MM.1S (cell line): ENCODE data around the gene SESTD1.

Experiments
- DNase-seq: peaks from one replicate; pipeline ENCODE4 v3.0.0-alpha.2; 2015
- H2AFZ ChIP-seq: fragments of 300-600 bp; sonication (generic); 2 replicates; pipeline ENCODE4 v1.6.0; 2016; ENCODE audit warnings: antibody characterized with exemption, low read length
- H3F3A ChIP-seq: fragments of 300-600 bp; sonication (generic); 2 replicates; pipeline ENCODE4 v1.6.1; 2016; ENCODE audit warnings: mild to moderate bottlenecking, antibody characterized with exemption, low read length, moderate library complexity, mixed read lengths; ENCODE audit not compliant: insufficient read depth
- H3K27ac ChIP-seq: fragments of 300-600 bp; sonication (generic); 2 replicates; pipeline ENCODE4 v1.5.1; 2016; ENCODE audit warnings: mild to moderate bottlenecking, low read length
- H3K27me3 ChIP-seq: fragments of 300-600 bp; sonication (generic); replicated peaks from 2 replicates; pipeline ENCODE4 v1.6.0; 2016; ENCODE audit warnings: low read length; ENCODE audit not compliant: insufficient read depth
- H3K36me3 ChIP-seq: fragments of 300-600 bp; sonication (generic); replicated peaks from 2 replicates; pipeline ENCODE4 v1.6.1; 2016; ENCODE audit warnings: mild to moderate bottlenecking, low read length, mixed read lengths; ENCODE audit not compliant: insufficient read depth
- H3K4me1 ChIP-seq: fragments of 300-600 bp; sonication (generic); 2 replicates; pipeline ENCODE4 v1.6.1; 2016; ENCODE audit warnings: low read length, mixed read lengths
- H3K4me2 ChIP-seq: fragments of 300-600 bp; sonication (generic); 2 replicates; pipeline ENCODE4 v1.6.0; 2016; ENCODE audit warnings: low read depth, low read length
- H3K4me3 ChIP-seq: fragments of 300-600 bp; sonication (generic); 2 replicates; pipeline ENCODE4 v1.5.1; 2016; ENCODE audit warnings: low read length, mixed read lengths
- H3K79me2 ChIP-seq: fragments of 300-600 bp; sonication (generic); 2 replicates; pipeline ENCODE4 v1.6.1; 2016; ENCODE audit warnings: mixed run types, low read length, mixed read lengths
- H3K9ac ChIP-seq: fragments of 300-600 bp; sonication (generic); 2 replicates; pipeline ENCODE4 v1.6.1; 2016; ENCODE audit warnings: low read length, mixed read lengths
- H3K9me2 ChIP-seq: fragments of 300-600 bp; sonication (generic); replicated peaks from 2 replicates; pipeline ENCODE4 v1.6.1; 2016; ENCODE audit warnings: mild to moderate bottlenecking, low read length, mixed read lengths; ENCODE audit not compliant: insufficient read depth
- H3K9me3 ChIP-seq: fragments of 300-600 bp; sonication (generic); replicated peaks from 2 replicates; pipeline ENCODE4 v1.6.1; 2016; ENCODE audit warnings: mild to moderate bottlenecking, low read length, mixed read lengths; ENCODE audit not compliant: insufficient read depth
- H4K20me1 ChIP-seq: fragments of 300-600 bp; sonication (generic); 2 replicates; pipeline ENCODE4 v1.6.1; 2016; ENCODE audit warnings: mild to moderate bottlenecking, low read length, moderate library complexity, mixed read lengths; ENCODE audit not compliant: insufficient read depth
- EZH2 ChIP-seq: fragments of 300-600 bp; sonication (generic); optimal IDR thresholded peaks from 2 replicates; pipeline ENCODE3; 2017; ENCODE audit warnings: low read depth, mild to moderate bottlenecking, antibody characterized with exemption, low read length, mixed read lengths
- EZH2phosphoT487 ChIP-seq: fragments of 300-600 bp; sonication (generic); IDR thresholded peaks from 2 replicates; pipeline ENCODE4 v1.6.1; 2018; ENCODE audit warnings: antibody characterized with exemption, low read length
- TF ChIP-seq, protein P1 (sequence below): fragments of 300-600 bp; sonication (generic); IDR thresholded peaks from 2 replicates; pipeline ENCODE4 v1.5.1; 2016; ENCODE audit warnings: antibody characterized with exemption, low read length, mixed read lengths

Gene SESTD1

DNA sequence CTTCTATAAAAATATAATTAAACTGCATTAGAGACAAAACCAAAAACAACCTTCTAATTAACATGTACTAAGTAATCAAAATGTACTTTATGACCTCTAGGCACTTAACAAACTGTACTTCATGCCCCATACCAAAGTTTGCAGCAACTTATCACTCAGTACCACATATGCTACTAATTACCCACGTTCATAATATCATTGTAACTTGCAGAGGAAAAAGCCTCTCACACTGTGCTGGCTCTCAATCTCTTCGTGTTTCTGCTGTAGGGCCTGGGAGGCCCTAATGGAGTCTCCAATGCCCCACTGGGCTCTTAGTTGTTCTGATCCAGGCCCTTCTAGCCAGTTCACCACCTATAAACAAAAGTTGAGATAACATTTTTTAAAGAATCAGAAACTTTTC, 132.6 kb downstream of the SESTD1 start:
- Histone ChIP-seq H2AFZ (no peak overlapping the region), H3K4me2 (no peak overlapping the region), H3K9ac (no peak overlapping the region), H3K9me3 (no peaks in the 10 kb centered on the region), H3K36me3 (no peaks in the 10 kb centered on the region), H3K4me1 (no peaks in the 10 kb centered on the region), H3K9me2 (no peaks in the 10 kb centered on the region), H4K20me1 (no peaks in the 10 kb centered on the region), H3K27ac (no peak overlapping the region), H3K4me3 (no peak overlapping the region), H3F3A (no peaks in the 10 kb centered on the region), H3K79me2 (no peaks in the 10 kb centered on the region), H3K27me3 (no peaks in the 10 kb centered on the region)
- DNase-seq, result no peak
- TF ChIP-seq EZH2phosphoT487, result no peak
- TF ChIP-seq, protein P1, sequence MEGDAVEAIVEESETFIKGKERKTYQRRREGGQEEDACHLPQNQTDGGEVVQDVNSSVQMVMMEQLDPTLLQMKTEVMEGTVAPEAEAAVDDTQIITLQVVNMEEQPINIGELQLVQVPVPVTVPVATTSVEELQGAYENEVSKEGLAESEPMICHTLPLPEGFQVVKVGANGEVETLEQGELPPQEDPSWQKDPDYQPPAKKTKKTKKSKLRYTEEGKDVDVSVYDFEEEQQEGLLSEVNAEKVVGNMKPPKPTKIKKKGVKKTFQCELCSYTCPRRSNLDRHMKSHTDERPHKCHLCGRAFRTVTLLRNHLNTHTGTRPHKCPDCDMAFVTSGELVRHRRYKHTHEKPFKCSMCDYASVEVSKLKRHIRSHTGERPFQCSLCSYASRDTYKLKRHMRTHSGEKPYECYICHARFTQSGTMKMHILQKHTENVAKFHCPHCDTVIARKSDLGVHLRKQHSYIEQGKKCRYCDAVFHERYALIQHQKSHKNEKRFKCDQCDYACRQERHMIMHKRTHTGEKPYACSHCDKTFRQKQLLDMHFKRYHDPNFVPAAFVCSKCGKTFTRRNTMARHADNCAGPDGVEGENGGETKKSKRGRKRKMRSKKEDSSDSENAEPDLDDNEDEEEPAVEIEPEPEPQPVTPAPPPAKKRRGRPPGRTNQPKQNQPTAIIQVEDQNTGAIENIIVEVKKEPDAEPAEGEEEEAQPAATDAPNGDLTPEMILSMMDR, result no peak
- TF ChIP-seq EZH2, result no peak

DNA sequence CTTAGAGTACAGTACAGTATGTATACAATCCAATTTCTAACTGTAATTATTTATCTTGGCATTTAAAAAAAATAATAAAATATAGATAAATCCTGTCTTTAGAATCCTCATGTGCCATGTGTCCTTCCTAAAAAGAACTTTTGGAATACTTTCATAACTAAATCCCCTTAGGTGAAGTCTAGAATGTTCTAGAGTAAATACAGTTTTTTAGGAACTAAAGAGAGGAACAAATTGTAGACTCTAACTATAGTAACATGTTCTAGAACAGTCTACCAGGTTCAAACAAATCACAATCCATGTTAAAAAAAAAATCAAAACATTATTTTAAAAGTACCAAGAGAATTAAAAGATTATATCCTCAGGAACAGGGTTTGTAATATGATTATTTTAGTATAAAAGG, 134.1 kb downstream of the SESTD1 start:
- H3K79me2 ChIP-seq, result no peaks in the 10 kb centered on the region
- H4K20me1 ChIP-seq, result no peaks in the 10 kb centered on the region
- H2AFZ ChIP-seq, result no peak overlapping the region
- TF ChIP-seq EZH2 (no peak), EZH2phosphoT487 (no peak)
- TF ChIP-seq, protein P1, result no peak
- H3K4me2 ChIP-seq, result no peak overlapping the region
- H3K4me1 ChIP-seq, result no peaks in the 10 kb centered on the region
- H3K4me3 ChIP-seq, result no peak overlapping the region
- H3K9ac ChIP-seq, result no peak overlapping the region
- no peaks in the 10 kb centered on the region for H3K9me3 ChIP-seq
- no peaks in the 10 kb centered on the region for H3K9me2 ChIP-seq
- H3F3A ChIP-seq, result no peaks in the 10 kb centered on the region
- no peaks in the 10 kb centered on the region for H3K36me3 ChIP-seq
- no peak for DNase-seq
- H3K27me3 ChIP-seq, result no peaks in the 10 kb centered on the region
- H3K27ac ChIP-seq, result no peak overlapping the region

DNA sequence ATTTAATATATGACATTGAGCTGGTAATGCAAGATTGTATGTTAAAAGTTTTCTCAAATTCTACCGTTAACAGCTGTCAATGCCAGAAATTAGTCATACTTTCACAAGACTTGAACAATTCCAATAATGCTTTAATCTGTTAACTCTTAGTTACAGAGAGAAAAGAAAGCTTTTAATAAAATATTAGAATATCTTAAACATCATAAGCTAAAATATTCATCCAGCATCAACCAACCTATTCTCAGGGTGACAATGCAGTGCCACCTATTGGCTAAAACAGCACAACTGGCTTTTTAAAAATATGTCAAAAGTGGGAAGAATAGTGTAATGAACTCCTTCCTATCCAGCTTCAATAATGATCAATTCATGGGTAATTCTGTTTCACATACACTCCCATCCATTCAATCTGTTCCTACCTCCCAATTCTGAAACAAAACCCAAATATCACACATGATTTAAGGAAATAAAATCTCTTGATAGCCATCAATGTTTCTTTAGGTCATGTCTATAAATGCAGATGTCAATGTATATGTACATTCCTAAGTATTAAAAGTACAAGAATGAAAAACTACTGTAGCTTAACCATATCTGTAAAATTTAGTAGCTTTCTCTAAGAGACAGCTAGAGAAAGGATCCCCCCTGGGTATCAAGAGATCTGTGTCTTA, 134.9 kb downstream of the SESTD1 start:
- TF ChIP-seq EZH2phosphoT487, result no peak
- TF ChIP-seq, protein P1, result peak; percentile 70
- peak; percentile 50 for DNase-seq
- H3K27ac ChIP-seq, result no peak overlapping the region

More for the DNA sequence above, 134.9 kb downstream of the SESTD1 start:
- Histone ChIP-seq H3K4me2 (no peak overlapping the region), H3K36me3 (no peaks in the 10 kb centered on the region), H3F3A (no peaks in the 10 kb centered on the region), H3K4me1 (no peaks in the 10 kb centered on the region), H3K9me3 (no peaks in the 10 kb centered on the region), H2AFZ (no peak overlapping the region), H3K4me3 (no peak overlapping the region), H3K79me2 (no peaks in the 10 kb centered on the region), H3K9me2 (no peaks in the 10 kb centered on the region), H4K20me1 (no peaks in the 10 kb centered on the region), H3K27me3 (no peaks in the 10 kb centered on the region), H3K9ac (no peak overlapping the region)
